Ovary (tissue), 3 donors: ENCODE results near the gene PRM1.

Source experiments
- POLR2A ChIP-seq: fragments of 450-650 bp; IDR thresholded peaks from one replicate; pipeline ENCODE4 v1.6.1; 2017; ENCODE audit warnings: antibody characterized with exemption, mild to moderate bottlenecking, moderate library complexity
- TF ChIP-seq, protein P1 (sequence below), 3 donors: fragments of 450-650 bp in 2 of 3; fragments of 200-600 bp in 1 of 3; IDR thresholded peaks; one replicate each; pipeline versions ENCODE4 v1.5.1 to v1.8.0; 2016 to 2022; ENCODE audit warnings: antibody characterized with exemption in 3 of 3, mild to moderate bottlenecking in 1 of 3
- donor health status: DM: no; HTN: no; CAD: no.

DNA sequence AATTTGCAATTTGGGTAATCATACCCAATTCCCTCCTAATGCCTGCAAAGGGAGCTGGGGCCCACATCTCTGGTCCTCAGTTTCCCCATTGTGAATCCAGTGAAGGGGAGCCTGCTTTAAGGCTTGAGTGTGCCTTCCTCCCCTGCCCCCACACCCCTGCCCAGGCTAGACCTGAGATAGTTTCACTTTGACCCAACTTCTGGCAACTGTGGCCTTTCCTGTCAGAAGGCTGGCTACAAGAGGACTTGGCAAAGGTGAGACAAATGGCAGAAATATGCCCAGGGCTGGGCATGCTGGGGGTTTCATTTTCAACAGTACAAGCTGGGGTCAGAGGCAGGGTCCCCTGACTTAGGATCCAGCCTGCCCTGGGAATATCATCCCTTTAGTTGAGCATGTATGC is 35.1 kb downstream of the PRM1 start:
- TF ChIP-seq, protein P1, sequence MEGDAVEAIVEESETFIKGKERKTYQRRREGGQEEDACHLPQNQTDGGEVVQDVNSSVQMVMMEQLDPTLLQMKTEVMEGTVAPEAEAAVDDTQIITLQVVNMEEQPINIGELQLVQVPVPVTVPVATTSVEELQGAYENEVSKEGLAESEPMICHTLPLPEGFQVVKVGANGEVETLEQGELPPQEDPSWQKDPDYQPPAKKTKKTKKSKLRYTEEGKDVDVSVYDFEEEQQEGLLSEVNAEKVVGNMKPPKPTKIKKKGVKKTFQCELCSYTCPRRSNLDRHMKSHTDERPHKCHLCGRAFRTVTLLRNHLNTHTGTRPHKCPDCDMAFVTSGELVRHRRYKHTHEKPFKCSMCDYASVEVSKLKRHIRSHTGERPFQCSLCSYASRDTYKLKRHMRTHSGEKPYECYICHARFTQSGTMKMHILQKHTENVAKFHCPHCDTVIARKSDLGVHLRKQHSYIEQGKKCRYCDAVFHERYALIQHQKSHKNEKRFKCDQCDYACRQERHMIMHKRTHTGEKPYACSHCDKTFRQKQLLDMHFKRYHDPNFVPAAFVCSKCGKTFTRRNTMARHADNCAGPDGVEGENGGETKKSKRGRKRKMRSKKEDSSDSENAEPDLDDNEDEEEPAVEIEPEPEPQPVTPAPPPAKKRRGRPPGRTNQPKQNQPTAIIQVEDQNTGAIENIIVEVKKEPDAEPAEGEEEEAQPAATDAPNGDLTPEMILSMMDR (IDR thresholded peaks at IDR 0.05) = no peak
- no peak for TF ChIP-seq POLR2A
